Neural cell (in vitro differentiated cells): ENCODE data around the gene TRAPPC1. TPM values are rescaled to one million over a fixed set of nuclear protein-coding genes. Genes with fewer than 3 reads are reported as not detected.

Experiments
- polyA plus RNA-seq: library from polyadenylated mRNA; depleted of rRNA; stranded (reverse); fragments of >200 nt; gene quantifications from 2 replicates; pipeline ENCODE4 v1.2.3, GENCODE V29; 2014
- small RNA-seq, 3 experiments: library from RNA; depleted of rRNA; stranded (forward); fragments of <200 nt; gene quantifications; one replicate each; pipeline ENCODE3, GENCODE V24; 2012

Gene TRAPPC1
- polyA plus RNA-seq, 1 donor from 2014 or later = 34.0 TPM

Small RNAs within 50 kb of the gene (small RNA-seq; reads per million reads assigned to genes)
- 10.7 to 16.6 (median 15.8) reads per million in 3 experiments for gene SCARNA21

Other genes with a start within 250 kb of the TRAPPC1 start
- gene TP53, start 244.5 kb downstream of the TRAPPC1 start, polyA plus RNA-seq = 13.8 and 14.3 TPM in 2 replicates
- 20.1 and 22.4 TPM in 2 replicates for gene WRAP53, start 243.5 kb downstream of the TRAPPC1 start, polyA plus RNA-seq
- gene EFNB3, start 226.7 kb downstream of the TRAPPC1 start, polyA plus RNA-seq = 36.4 and 46.5 TPM in 2 replicates
- gene DNAH2, start 214.2 kb downstream of the TRAPPC1 start, polyA plus RNA-seq = 2.0 and 2.1 TPM in 2 replicates
- 2.5 and 4.4 TPM in 2 replicates for gene KDM6B, start 97.7 kb downstream of the TRAPPC1 start, polyA plus RNA-seq
- 4.2 and 6.7 TPM in 2 replicates for gene TMEM88, start 76.9 kb downstream of the TRAPPC1 start, polyA plus RNA-seq
- 99.5 and 110 TPM in 2 replicates for gene NAA38, start 74.4 kb downstream of the TRAPPC1 start, polyA plus RNA-seq
- 21.1 and 30.4 TPM in 2 replicates for gene CYB5D1, start 73.9 kb downstream of the TRAPPC1 start, polyA plus RNA-seq
- 115 and 159 TPM in 2 replicates for gene CHD3, start 43.2 kb downstream of the TRAPPC1 start, polyA plus RNA-seq
- 69.9 and 81.4 TPM in 2 replicates for gene RNF227, start 15.7 kb downstream of the TRAPPC1 start, polyA plus RNA-seq
- 5.6 and 7.6 TPM in 2 replicates for gene KCNAB3, start 2.1 kb downstream of the TRAPPC1 start, polyA plus RNA-seq
- 48.7 and 52.0 TPM in 2 replicates for gene CNTROB, start 260 bp upstream of the TRAPPC1 start, polyA plus RNA-seq
- gene GUCY2D, start 70.7 kb upstream of the TRAPPC1 start, polyA plus RNA-seq = 0.07 and 0.10 TPM in 2 replicates
- not detected in 2 replicates for gene ALOX15B, start 107.1 kb upstream of the TRAPPC1 start, polyA plus RNA-seq
- 0.31 and 0.34 TPM in 2 replicates for gene ALOX12B, start 155.8 kb upstream of the TRAPPC1 start, polyA plus RNA-seq
- 0.77 and 1.6 TPM in 2 replicates for gene ALOXE3, start 186.6 kb upstream of the TRAPPC1 start, polyA plus RNA-seq
- gene HES7, start 192.2 kb upstream of the TRAPPC1 start, polyA plus RNA-seq = 7.3 and 15.3 TPM in 2 replicates
- gene PER1, start 220.5 kb upstream of the TRAPPC1 start, polyA plus RNA-seq = 1.9 and 2.0 TPM in 2 replicates
- 91.6 and 98.3 TPM in 2 replicates for gene VAMP2, start 231.0 kb upstream of the TRAPPC1 start, polyA plus RNA-seq
- 23.3 and 31.7 TPM in 2 replicates for gene TMEM107, start 244.4 kb upstream of the TRAPPC1 start, polyA plus RNA-seq